ENCODE data around the gene LRRC4B.

DNA sequence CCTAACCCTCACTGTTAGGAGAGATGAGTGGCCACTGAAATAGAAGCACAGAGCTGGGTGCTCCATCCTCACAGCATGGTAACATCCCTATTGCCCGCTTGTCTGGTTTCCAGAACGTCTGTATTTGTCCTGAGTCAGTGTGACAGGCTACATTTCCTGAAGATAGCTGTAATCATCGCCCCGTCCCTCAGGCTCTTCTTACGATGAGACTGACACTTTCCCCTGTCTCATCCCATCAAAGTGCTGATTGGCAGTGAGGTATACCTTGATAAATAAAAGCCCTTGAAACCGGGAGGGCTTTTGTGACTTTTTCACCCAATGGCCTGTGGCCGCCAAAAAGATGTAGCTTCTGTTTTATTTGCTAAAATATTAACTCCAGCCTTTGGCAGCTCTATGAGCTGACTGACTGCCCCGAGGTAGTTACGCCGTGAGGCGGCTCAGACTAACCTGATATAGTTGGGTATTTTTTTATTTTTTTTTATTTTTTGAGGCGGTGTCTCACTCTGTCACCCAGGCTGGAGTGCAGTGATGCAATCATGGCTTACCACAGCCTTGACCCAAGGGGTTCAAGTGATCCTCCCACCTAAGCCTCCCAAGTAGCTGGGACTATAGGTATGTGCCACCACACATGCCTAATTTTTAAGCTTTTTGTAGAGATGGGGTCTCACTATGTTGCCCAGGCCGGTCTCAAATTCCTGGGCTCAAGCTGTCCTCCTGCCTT lies 5.7 kb upstream of the LRRC4B start:
- TF ChIP-seq CTCF (conservative IDR thresholded peaks at IDR 0.05 in 1 of 2, IDR thresholded peaks at IDR 0.05 in 1 of 2; ENCODE audit: low read depth in 1 of 2, low read length in 2 of 2) = no peak
- no peak for TF ChIP-seq EZH2 (IDR thresholded peaks at IDR 0.05; ENCODE audit: low read length, missing control alignments)

Data from fibroblast of lung (primary cell).